ENCODE results near the gene CLCN2.

Gene CLCN2

DNA sequence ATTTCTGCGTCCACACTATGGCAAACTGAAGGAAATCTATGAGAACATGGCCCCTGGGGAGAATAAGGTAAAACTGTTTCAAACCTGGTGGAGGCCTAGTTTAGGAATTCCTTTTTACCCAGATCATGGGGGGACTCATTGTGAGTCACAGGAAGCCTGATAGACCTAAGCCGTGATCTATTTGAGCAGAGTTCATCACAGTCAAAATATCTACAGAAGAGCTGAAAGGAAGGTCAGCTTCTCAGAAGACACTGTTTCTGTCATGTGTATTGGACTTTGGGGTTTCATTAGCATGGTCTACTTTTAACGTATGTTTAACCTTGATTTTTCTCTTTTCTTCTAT lies 61.1 kb downstream of the CLCN2 start:
- no peak overlapping the region for H2AK5ac ChIP-seq (ENCODE audit: low read length, severe bottlenecking)
- H3K36me3 ChIP-seq (ENCODE audit: control insufficient read depth in 1 of 2, insufficient read depth in 2 of 2, low read depth in 1 of 2, low read length in 2 of 2), result peaks cover 32 to 52% of the 10 kb centered on the region in 2 experiments
- H2BK5ac ChIP-seq (ENCODE audit: low read depth, low read length, poor library complexity, severe bottlenecking), result no peak overlapping the region
- peak overlapping the region; percentile 76 for H3K4me2 ChIP-seq (ENCODE audit: low read length, poor library complexity, severe bottlenecking)
- no peaks in the 10 kb centered on the region for H3K9me3 ChIP-seq (ENCODE audit: control insufficient read depth, low read length)
- H3K4me1 ChIP-seq (ENCODE audit: control insufficient read depth, insufficient read depth, low read depth, low read length), result peaks cover 3% of the 10 kb centered on the region
- no peak overlapping the region for H2BK120ac ChIP-seq (ENCODE audit: low read depth, low read length)
- no peak overlapping the region for H2BK12ac ChIP-seq (ENCODE audit: low read length in 2 of 2)
- peaks cover 3% of the 10 kb centered on the region for H3K79me1 ChIP-seq (replicated peaks; ENCODE audit: low read length, poor library complexity, severe bottlenecking)
- H3K27ac ChIP-seq (ENCODE audit: low read length, poor library complexity, severe bottlenecking), result peak overlapping the region; percentile 75
- H4K91ac ChIP-seq (ENCODE audit: low read length), result no peak overlapping the region
- H4K8ac ChIP-seq (ENCODE audit: low read length), result no peak overlapping the region
- no peak overlapping the region for H3K18ac ChIP-seq (ENCODE audit: low read depth in 1 of 2, low read length in 2 of 2)
- H2AFZ ChIP-seq (ENCODE audit: low read depth, low read length), result no peak overlapping the region
- no peak overlapping the region for H3K4ac ChIP-seq (ENCODE audit: low read depth in 1 of 2, low read length in 2 of 2)
- no peak overlapping the region for H3K14ac ChIP-seq (ENCODE audit: low read length in 2 of 2)
- H3K27me3 ChIP-seq (ENCODE audit: control insufficient read depth in 1 of 2, insufficient read depth in 1 of 2, low read length in 2 of 2), result no peaks in the 10 kb centered on the region
- H3K23ac ChIP-seq (ENCODE audit: low read length in 2 of 2), result no peak overlapping the region
- WGBS, result 34% methylated on average over 3 of the region's 3 CpGs
- peak overlapping the region in 1 of 2 experiments; percentile 96 for H3K4me3 ChIP-seq (ENCODE audit: insufficient read depth in 1 of 2, low read depth in 1 of 2, low read length in 2 of 2)
- peak overlapping the region; percentile 97 for H3K9ac ChIP-seq (ENCODE audit: low read length)
- no peak overlapping the region for H2BK15ac ChIP-seq (ENCODE audit: low read depth, poor library complexity, severe bottlenecking)
- DNase-seq, result peak; percentile 49

DNA sequence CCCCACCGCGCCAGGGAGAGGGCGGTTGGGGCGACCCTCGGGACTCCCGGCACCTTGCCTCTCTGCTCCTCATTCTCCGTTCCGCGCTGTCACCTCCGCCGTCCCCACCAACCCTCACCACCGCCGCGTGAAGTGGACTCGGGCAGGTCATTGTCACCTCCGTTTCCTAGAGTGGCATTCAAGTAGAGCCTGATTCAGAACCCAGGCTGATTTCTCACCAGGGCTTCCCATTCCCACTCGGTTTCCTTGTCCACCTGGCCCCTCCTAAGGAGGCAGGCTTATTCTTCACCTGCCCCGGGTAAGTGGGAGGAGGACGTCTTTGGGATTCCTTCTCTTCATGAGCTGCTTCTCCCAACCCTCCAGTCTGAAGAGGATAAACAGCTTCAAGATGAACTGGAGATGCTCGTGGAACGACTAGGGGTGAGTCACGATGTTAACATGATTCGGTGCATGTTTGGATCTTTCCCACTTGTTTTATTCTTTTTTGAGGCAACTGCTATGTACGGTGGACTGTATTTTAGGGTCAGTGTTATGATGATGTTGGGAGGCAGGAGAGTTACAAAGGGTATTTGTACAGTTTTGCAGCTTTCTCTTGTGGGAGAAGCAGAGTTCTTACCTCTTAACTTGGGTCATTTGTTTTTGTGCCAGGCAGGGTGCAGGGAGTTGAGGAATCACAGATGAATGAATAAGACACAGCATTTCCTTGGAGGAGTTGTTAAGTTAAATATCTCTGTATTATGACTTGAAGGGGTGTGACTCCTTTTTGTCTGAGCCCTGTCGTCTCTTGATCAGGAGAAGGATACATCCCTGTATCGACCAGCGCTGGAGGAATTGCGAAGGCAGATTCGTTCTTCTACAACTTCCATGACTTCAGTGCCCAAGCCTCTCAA lies 61.7 kb downstream of the CLCN2 start:
- 17% methylated on average over 26 of the region's 29 CpGs for WGBS

DNA sequence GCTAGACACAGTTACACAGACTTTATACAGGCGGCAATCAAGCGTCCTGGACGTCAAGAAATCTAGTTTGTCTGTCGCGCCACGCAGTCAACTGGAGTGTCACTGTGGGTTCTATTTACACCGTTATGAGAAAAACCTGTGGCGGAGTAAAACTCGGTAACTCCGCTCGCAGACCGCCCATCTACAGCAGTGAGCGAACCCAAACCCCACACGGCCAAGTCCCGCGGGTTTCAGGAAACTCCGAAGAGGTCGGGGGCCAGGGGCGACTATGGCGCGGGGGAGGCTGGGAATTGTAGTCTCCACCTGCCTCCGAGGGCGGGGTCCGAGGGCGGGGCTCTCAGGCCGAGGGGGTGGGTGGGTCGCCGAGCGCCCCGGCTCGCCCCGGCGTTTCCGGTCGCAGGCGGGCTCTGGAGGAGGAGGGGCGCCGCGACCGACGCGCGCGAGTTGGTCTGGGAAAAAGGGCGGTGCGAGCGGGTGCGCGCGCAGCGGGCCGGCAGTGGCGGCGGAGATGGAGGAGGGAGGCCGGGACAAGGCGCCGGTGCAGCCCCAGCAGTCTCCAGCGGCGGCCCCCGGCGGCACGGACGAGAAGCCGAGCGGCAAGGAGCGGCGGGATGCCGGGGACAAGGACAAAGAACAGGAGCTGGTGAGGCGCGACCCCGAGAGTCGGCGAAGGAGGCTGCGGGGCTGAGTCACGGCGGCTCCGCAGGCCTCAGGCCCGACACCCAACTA lies 62.5 kb downstream of the CLCN2 start, which contains the start of gene PSMD2:
Gene PSMD2, plus strand, starts transcription at position 483 of the 729 bp plus-strand sequence. Its CDS starts 26 bp downstream, at position 509.
- H3K27ac ChIP-seq (ENCODE audit: low read length, poor library complexity, severe bottlenecking), result peak within 1 kb of the TSS; percentile 75
- H3K4ac ChIP-seq (ENCODE audit: low read depth in 1 of 2, low read length in 2 of 2), result peak within 1 kb of the TSS; percentile 2 to 87
- H2AFZ ChIP-seq (ENCODE audit: low read depth, low read length), result peak within 1 kb of the TSS; percentile 76
- H2AK5ac ChIP-seq (ENCODE audit: low read length, severe bottlenecking), result peak within 1 kb of the TSS; percentile 26
- H2BK120ac ChIP-seq (ENCODE audit: low read depth, low read length), result no peak within 1 kb of the TSS
- H3K14ac ChIP-seq (ENCODE audit: low read length in 2 of 2), result peak within 1 kb of the TSS in 1 of 2 experiments; percentile 82
- H3K4me2 ChIP-seq (ENCODE audit: low read length, poor library complexity, severe bottlenecking), result peak within 1 kb of the TSS; percentile 76
- whole genome bisulfite sequencing, result under 1% methylated on average over 60 of the region's 78 CpGs
- peaks cover 25 to 38% of the 10 kb centered on the region in 2 experiments for H3K36me3 ChIP-seq (ENCODE audit: control insufficient read depth in 1 of 2, insufficient read depth in 2 of 2, low read depth in 1 of 2, low read length in 2 of 2)
- H4K91ac ChIP-seq (ENCODE audit: low read length), result peak within 1 kb of the TSS; percentile 76
- peak within 1 kb of the TSS; percentile 86 for H4K8ac ChIP-seq (ENCODE audit: low read length)
- H2BK5ac ChIP-seq (ENCODE audit: low read depth, low read length, poor library complexity, severe bottlenecking), result peak within 1 kb of the TSS; percentile 39
- DNase-seq, result peak; percentile 96
- H2BK15ac ChIP-seq (ENCODE audit: low read depth, poor library complexity, severe bottlenecking), result peak within 1 kb of the TSS; percentile 73
- H3K9ac ChIP-seq (ENCODE audit: low read length), result peak within 1 kb of the TSS; percentile 97
- peaks cover 3% of the 10 kb centered on the region for H3K4me1 ChIP-seq (ENCODE audit: control insufficient read depth, insufficient read depth, low read depth, low read length)
- peak within 1 kb of the TSS; percentile 91 to 96 for H3K4me3 ChIP-seq (ENCODE audit: insufficient read depth in 1 of 2, low read depth in 1 of 2, low read length in 2 of 2)
- peaks cover 3% of the 10 kb centered on the region for H3K79me1 ChIP-seq (replicated peaks; ENCODE audit: low read length, poor library complexity, severe bottlenecking)
- no peaks in the 10 kb centered on the region for H3K9me3 ChIP-seq (ENCODE audit: control insufficient read depth, low read length)
- H3K23ac ChIP-seq (ENCODE audit: low read length in 2 of 2), result peak within 1 kb of the TSS in 1 of 2 experiments; percentile 47
- H2BK12ac ChIP-seq (ENCODE audit: low read length in 2 of 2), result peak within 1 kb of the TSS in 1 of 2 experiments; percentile 15
- peak within 1 kb of the TSS; percentile 82 to 83 for H3K18ac ChIP-seq (ENCODE audit: low read depth in 1 of 2, low read length in 2 of 2)
- H3K27me3 ChIP-seq (ENCODE audit: control insufficient read depth in 1 of 2, insufficient read depth in 1 of 2, low read length in 2 of 2), result peaks cover 0 to 3% of the 10 kb centered on the region in 2 experiments

More for the DNA sequence above, 61.7 kb downstream of the CLCN2 start:
- peak overlapping the region in 1 of 2 experiments; percentile 87 for H3K4ac ChIP-seq (ENCODE audit: low read depth in 1 of 2, low read length in 2 of 2)
- H2BK15ac ChIP-seq (ENCODE audit: low read depth, poor library complexity, severe bottlenecking), result peak overlapping the region; percentile 73
- peak overlapping the region; percentile 97 for H3K9ac ChIP-seq (ENCODE audit: low read length)
- H3K9me3 ChIP-seq (ENCODE audit: control insufficient read depth, low read length), result no peaks in the 10 kb centered on the region
- peak overlapping the region in 1 of 2 experiments; percentile 15 for H2BK12ac ChIP-seq (ENCODE audit: low read length in 2 of 2)
- H3K79me1 ChIP-seq (replicated peaks; ENCODE audit: low read length, poor library complexity, severe bottlenecking), result peaks cover 3% of the 10 kb centered on the region
- peak overlapping the region; percentile 76 for H4K91ac ChIP-seq (ENCODE audit: low read length)
- H2BK5ac ChIP-seq (ENCODE audit: low read depth, low read length, poor library complexity, severe bottlenecking), result peak overlapping the region; percentile 39
- peak overlapping the region; percentile 26 for H2AK5ac ChIP-seq (ENCODE audit: low read length, severe bottlenecking)
- H3K4me2 ChIP-seq (ENCODE audit: low read length, poor library complexity, severe bottlenecking), result peak overlapping the region; percentile 76
- no peak overlapping the region for H2BK120ac ChIP-seq (ENCODE audit: low read depth, low read length)
- H3K4me1 ChIP-seq (ENCODE audit: control insufficient read depth, insufficient read depth, low read depth, low read length), result peaks cover 3% of the 10 kb centered on the region
- H3K36me3 ChIP-seq (ENCODE audit: control insufficient read depth in 1 of 2, insufficient read depth in 2 of 2, low read depth in 1 of 2, low read length in 2 of 2), result peaks cover 32 to 46% of the 10 kb centered on the region in 2 experiments
- peak overlapping the region in 1 of 2 experiments; percentile 82 for H3K14ac ChIP-seq (ENCODE audit: low read length in 2 of 2)
- H3K27me3 ChIP-seq (ENCODE audit: control insufficient read depth in 1 of 2, insufficient read depth in 1 of 2, low read length in 2 of 2), result peaks cover 0 to 2% of the 10 kb centered on the region in 2 experiments
- peak overlapping the region; percentile 73 to 82 for H3K18ac ChIP-seq (ENCODE audit: low read depth in 1 of 2, low read length in 2 of 2)
- peak overlapping the region; percentile 75 for H3K27ac ChIP-seq (ENCODE audit: low read length, poor library complexity, severe bottlenecking)
- H2AFZ ChIP-seq (ENCODE audit: low read depth, low read length), result peak overlapping the region; percentile 76
- H4K8ac ChIP-seq (ENCODE audit: low read length), result peak overlapping the region; percentile 53
- DNase-seq, result peak; percentile 79
- H3K4me3 ChIP-seq (ENCODE audit: insufficient read depth in 1 of 2, low read depth in 1 of 2, low read length in 2 of 2), result peak overlapping the region; percentile 91 to 96
- H3K23ac ChIP-seq (ENCODE audit: low read length in 2 of 2), result peak overlapping the region in 1 of 2 experiments; percentile 47

Measured in mesenchymal stem cell (in vitro differentiated cells and primary cell).